Activated T-cell treated with anti-CD3 and anti-CD28 coated beads, Interleukin-2, amount 50 U/mL, for 72 hours (primary cell): ENCODE results near the gene RAB3C. TPM values are rescaled to one million over a fixed set of nuclear protein-coding genes. Genes with fewer than 3 reads are reported as not detected.

Experiments used
- ATAC-seq, 2 donors: fragments of 150-1000 bp; cut with Tn5 transposase; replicated peaks in 1 of 2; 2 replicates each; pipeline ENCODE4 v1.10.0; 2021; ENCODE audit warnings: moderate library complexity in 2 of 2, mild to moderate bottlenecking in 1 of 2
- DNase-seq, 2 donors: peaks; one replicate each; pipeline ENCODE4 v3.0.0; 2021 to 2022; ENCODE audit warnings: mixed read lengths in 1 of 2
- H3K27ac Mint-ChIP-seq: one replicate; pipeline ENCODE4 v1.8.0; 2022; ENCODE audit warnings: mild to moderate bottlenecking, moderate library complexity, mixed read lengths
- H3K27me3 Mint-ChIP-seq: one replicate; pipeline ENCODE4 v1.8.0; 2022; ENCODE audit warnings: low read depth, mixed read lengths
- H3K36me3 Mint-ChIP-seq, 2 donors: one replicate each; pipeline ENCODE4 v1.8.0; 2022; ENCODE audit warnings: mixed read lengths in 2 of 2, mild to moderate bottlenecking in 1 of 2; ENCODE audit not compliant: insufficient read depth in 2 of 2
- H3K4me1 Mint-ChIP-seq: one replicate; pipeline ENCODE4 v1.8.0; 2022; ENCODE audit warnings: low read depth, mixed read lengths
- H3K4me3 Mint-ChIP-seq, 2 donors: one replicate each; pipeline ENCODE4 v1.8.0; 2022; ENCODE audit warnings: mild to moderate bottlenecking in 2 of 2, mixed read lengths in 2 of 2, moderate library complexity in 2 of 2
- H3K9me3 Mint-ChIP-seq, 2 donors: one replicate each; pipeline ENCODE4 v1.8.0; 2022; ENCODE audit warnings: mixed read lengths in 2 of 2
- total RNA-seq, 2 donors: library from RNA; stranded (reverse); gene quantifications; one replicate each; pipeline ENCODE4 v1.2.3, GENCODE V29; 2022

Gene RAB3C
- total RNA-seq, 2 donors from 2014 or later, result not detected

DNA sequence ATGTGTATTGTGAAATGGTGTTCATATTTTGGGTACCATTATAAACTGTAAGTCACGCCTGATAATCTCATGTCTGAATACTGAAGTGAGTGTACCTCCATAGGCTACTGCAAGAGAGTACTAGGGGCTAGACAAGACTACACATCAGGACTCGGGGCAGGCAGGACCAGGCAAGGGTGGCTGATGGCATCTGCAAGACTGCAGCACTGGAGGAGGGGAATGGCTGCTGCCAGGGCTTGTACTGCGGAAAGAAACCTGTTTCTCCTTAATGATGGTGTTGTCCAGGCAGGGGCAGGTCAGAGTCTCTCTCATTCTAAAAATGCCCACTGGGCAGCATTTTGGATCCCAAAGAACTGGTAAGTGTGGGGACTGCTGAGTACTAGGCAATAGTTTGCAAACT is 172.5 kb downstream of the RAB3C start:
- H3K27ac Mint-ChIP-seq, result no peak overlapping the region
- ATAC-seq (no peak), DNase-seq (no peak)
- peaks cover 0 to 2% of the 10 kb centered on the region in 2 donors for H3K9me3 Mint-ChIP-seq
- H3K4me3 Mint-ChIP-seq, result no peak overlapping the region
- peaks cover 29% of the 10 kb centered on the region for H3K27me3 Mint-ChIP-seq
- peaks cover 30% of the 10 kb centered on the region for H3K4me1 Mint-ChIP-seq
- no peaks in the 10 kb centered on the region for H3K36me3 Mint-ChIP-seq

GRCh38 chr5:58759745-58760144 is 176.9 kb downstream of the RAB3C start:
- peak; percentile 41 to 57 for ATAC-seq
- Mint-ChIP-seq H3K9me3 (no peaks in the 10 kb centered on the region), H3K27me3 (peaks cover 8% of the 10 kb centered on the region), H3K4me1 (peaks cover 45% of the 10 kb centered on the region), H3K27ac (peak overlapping the region; percentile 46), H3K4me3 (peak overlapping the region; percentile 64 to 71), H3K36me3 (no peaks in the 10 kb centered on the region)
- no peak for DNase-seq

DNA sequence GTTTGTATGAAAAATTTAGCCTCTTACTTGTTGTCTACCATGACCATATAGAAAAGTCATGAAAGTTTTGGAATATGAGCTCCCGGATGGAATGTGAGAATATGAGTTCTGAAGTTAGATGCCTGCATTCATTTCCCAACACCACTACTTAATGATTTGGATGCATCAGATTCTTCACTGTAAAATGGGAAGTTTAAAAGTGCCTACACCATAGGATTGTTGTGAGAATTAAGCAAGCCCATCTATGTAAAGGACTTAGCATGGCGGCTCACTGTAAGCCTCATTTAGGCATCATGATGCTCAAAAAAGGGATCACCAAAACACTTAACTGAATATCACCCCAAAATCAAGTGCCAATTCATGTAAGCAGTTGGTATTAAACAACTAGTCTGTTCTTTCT is 177.3 kb downstream of the RAB3C start:
- Mint-ChIP-seq H3K27ac (peak overlapping the region; percentile 48), H3K9me3 (no peaks in the 10 kb centered on the region), H3K27me3 (peaks cover 4% of the 10 kb centered on the region), H3K4me3 (peak overlapping the region; percentile 64 to 71), H3K4me1 (peaks cover 50% of the 10 kb centered on the region), H3K36me3 (no peaks in the 10 kb centered on the region)
- ATAC-seq, result no peak
- no peak for DNase-seq

DNA sequence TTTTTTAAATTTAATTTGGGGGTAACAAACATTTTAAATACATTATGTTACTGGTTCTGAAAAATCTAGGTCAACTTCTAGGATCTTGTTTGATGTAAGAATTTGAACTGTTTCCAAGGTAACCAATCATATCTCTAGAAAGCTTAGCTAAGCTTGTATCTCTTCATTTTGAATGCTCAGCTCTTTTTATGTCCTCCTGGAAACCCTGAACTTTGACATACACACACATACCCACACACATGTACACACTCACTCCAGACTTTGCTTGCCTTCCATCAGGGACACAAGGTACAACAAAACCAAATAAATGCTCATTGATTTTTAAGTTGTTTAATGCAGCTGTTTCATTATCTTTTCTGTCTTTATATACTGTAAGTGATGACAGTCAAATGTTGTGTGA is 178.5 kb downstream of the RAB3C start:
- H3K36me3 Mint-ChIP-seq, result no peaks in the 10 kb centered on the region
- no peaks in the 10 kb centered on the region for H3K27me3 Mint-ChIP-seq
- peaks cover 61% of the 10 kb centered on the region for H3K4me1 Mint-ChIP-seq
- H3K27ac Mint-ChIP-seq, result no peak overlapping the region
- H3K4me3 Mint-ChIP-seq, result no peak overlapping the region
- ATAC-seq (no peak), DNase-seq (no peak)
- no peaks in the 10 kb centered on the region for H3K9me3 Mint-ChIP-seq

GRCh38 chr5:58763390-58763789 is 180.5 kb downstream of the RAB3C start:
- no peak overlapping the region for H3K27ac Mint-ChIP-seq
- no peak for DNase-seq
- no peaks in the 10 kb centered on the region for H3K36me3 Mint-ChIP-seq
- no peak overlapping the region for H3K4me3 Mint-ChIP-seq
- no peaks in the 10 kb centered on the region for H3K9me3 Mint-ChIP-seq
- H3K4me1 Mint-ChIP-seq, result peaks cover 61% of the 10 kb centered on the region
- no peaks in the 10 kb centered on the region for H3K27me3 Mint-ChIP-seq
- ATAC-seq, result peak; percentile 29 to 49

- DNase-seq (no peak), ATAC-seq (peak; percentile 18 to 21)
- Mint-ChIP-seq H3K27ac (no peak overlapping the region), H3K27me3 (no peaks in the 10 kb centered on the region), H3K4me1 (peaks cover 55% of the 10 kb centered on the region), H3K4me3 (peak overlapping the region in 1 of 2 donors; percentile 30), H3K9me3 (no peaks in the 10 kb centered on the region), H3K36me3 (no peaks in the 10 kb centered on the region)
These were observed 181.3 kb downstream of the RAB3C start for GRCh38 chr5:58764199-58764598.

DNA sequence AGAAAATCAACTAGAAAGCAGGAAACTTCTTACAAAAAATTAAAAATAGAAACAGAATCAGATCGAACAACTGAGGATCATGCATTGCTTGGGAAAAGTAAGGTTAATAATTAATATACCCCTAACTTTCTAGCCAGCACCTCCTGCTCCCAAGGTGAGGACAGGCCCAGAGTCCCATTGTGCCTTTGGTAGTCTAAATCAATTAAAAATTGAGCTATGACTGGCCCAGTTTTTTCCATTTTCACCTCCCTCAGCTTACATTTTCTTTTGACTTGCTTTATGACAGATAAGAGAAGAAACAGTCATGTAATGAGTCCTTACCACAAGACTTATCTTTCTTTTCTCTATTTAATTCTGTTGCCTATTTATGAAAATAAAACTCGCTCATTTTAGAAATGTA is 182.2 kb downstream of the RAB3C start:
- DNase-seq (no peak), ATAC-seq (peak; percentile 56 to 57)
- H3K27ac Mint-ChIP-seq, result no peak overlapping the region
- H3K27me3 Mint-ChIP-seq, result no peaks in the 10 kb centered on the region
- H3K36me3 Mint-ChIP-seq, result no peaks in the 10 kb centered on the region
- no peak overlapping the region for H3K4me3 Mint-ChIP-seq
- peaks cover 47% of the 10 kb centered on the region for H3K4me1 Mint-ChIP-seq
- no peaks in the 10 kb centered on the region for H3K9me3 Mint-ChIP-seq

- no peak overlapping the region for H3K27ac Mint-ChIP-seq
- peaks cover 34% of the 10 kb centered on the region for H3K4me1 Mint-ChIP-seq
- DNase-seq, result no peak
- H3K27me3 Mint-ChIP-seq, result peaks cover 3% of the 10 kb centered on the region
- no peak overlapping the region for H3K4me3 Mint-ChIP-seq
- no peak for ATAC-seq
- no peaks in the 10 kb centered on the region for H3K9me3 Mint-ChIP-seq
- no peaks in the 10 kb centered on the region for H3K36me3 Mint-ChIP-seq
These were observed 184.2 kb downstream of the RAB3C start for GRCh38 chr5:58767104-58767503.

GRCh38 chr5:58770136-58770535 is 187.3 kb downstream of the RAB3C start:
- no peak overlapping the region for H3K4me3 Mint-ChIP-seq

GRCh38 chr5:58771796-58772195 is 188.9 kb downstream of the RAB3C start:
- Mint-ChIP-seq H3K27ac (no peak overlapping the region), H3K4me1 (peaks cover 20% of the 10 kb centered on the region), H3K4me3 (no peak overlapping the region), H3K36me3 (no peaks in the 10 kb centered on the region), H3K9me3 (no peaks in the 10 kb centered on the region), H3K27me3 (peaks cover 29% of the 10 kb centered on the region)
- no peak for DNase-seq
- ATAC-seq, result no peak

More at GRCh38 chr5:58770136-58770535, 187.3 kb downstream of the RAB3C start:
- peaks cover 19% of the 10 kb centered on the region for H3K4me1 Mint-ChIP-seq
- peaks cover 29% of the 10 kb centered on the region for H3K27me3 Mint-ChIP-seq
- DNase-seq (no peak), ATAC-seq (no peak)
- H3K9me3 Mint-ChIP-seq, result no peaks in the 10 kb centered on the region
- no peaks in the 10 kb centered on the region for H3K36me3 Mint-ChIP-seq
- no peak overlapping the region for H3K27ac Mint-ChIP-seq

DNA sequence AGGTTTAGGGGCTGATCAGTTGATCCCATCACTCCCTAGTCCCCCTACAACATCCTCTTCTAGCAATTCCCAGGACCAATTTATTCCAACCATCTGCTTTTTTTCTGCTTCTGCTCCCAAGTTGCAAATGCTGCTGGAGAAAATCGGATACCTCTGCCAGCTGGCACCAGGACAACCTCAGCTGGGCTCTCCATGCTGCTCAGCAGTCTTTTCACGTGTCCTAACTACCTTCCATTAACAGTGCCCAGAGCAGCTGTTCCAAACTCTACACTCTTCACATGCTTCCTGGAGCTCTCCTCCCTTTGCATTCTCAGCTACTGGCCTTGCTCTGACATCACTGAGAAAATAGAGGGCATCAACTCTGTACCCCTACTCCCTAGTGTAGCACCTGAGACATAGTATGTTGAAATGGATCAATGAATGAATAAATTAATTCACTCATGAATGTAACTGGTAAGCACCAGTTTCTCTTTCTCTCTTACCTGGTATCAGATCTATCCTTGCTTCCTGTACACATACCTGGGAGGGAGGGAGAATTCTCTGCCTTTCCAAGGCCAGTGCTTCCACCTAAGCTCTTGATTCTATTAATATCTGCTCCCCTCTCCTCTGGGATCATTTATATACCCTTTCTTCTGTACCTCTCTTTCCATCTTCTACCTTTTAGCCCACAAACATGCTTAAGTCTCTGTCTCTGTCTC is 191.0 kb downstream of the RAB3C start:
- DNase-seq (no peak), ATAC-seq (no peak)
- H3K36me3 Mint-ChIP-seq, result no peaks in the 10 kb centered on the region
- no peaks in the 10 kb centered on the region for H3K9me3 Mint-ChIP-seq
- no peak overlapping the region for H3K4me3 Mint-ChIP-seq
- H3K27me3 Mint-ChIP-seq, result peaks cover 40% of the 10 kb centered on the region
- H3K27ac Mint-ChIP-seq, result no peak overlapping the region
- peaks cover 20% of the 10 kb centered on the region for H3K4me1 Mint-ChIP-seq

DNA sequence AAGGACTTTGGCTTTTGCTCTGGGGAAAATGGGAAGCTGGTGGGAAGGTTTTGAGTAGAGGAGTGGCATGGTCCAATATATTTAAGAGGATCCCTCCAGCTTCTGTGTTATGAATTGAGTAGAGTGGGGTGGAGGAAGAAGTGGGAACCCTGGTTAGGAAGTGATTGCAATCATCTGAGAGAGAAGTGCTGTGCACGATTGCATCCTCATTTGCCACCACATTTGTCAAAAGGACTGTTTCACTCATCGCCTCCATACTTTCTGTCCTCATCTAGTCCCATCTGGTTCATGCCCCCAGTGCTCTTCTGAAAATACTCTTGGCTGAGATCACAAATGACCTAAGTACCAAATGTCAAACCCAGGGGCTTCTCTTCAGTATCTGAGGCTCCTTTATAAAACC is 192.1 kb downstream of the RAB3C start:
- H3K4me3 Mint-ChIP-seq, result peak overlapping the region in 1 of 2 donors; percentile 5

DNA sequence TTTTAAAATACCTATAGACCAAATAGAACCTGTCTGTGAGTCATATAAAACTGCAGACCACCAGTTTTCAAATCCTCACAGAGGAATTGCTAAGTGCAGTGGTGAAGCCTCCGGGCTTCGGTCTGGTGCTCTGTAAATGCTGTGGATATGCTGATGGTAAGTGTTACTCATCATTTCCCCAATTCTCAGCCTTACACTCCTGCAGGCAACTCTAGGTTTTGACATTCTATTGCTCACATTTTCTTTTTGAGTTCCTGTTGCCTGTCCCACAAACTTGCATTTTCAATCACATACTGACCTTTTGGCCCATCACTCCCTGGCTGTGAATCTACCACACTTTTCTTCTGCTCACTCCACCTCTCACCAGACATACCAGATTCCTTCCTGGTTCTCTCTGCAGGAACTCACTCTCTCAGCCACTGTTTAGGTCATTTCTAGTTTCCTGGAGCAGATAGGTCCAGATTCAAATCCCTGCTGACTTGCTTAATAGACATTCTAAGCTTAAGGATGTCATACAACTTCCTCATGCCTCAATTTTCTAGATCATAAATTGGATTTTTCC is 192.9 kb downstream of the RAB3C start:
- ATAC-seq, result peak; percentile 95

More for the DNA sequence above, 192.1 kb downstream of the RAB3C start:
- ATAC-seq (no peak), DNase-seq (no peak)
- no peaks in the 10 kb centered on the region for H3K36me3 Mint-ChIP-seq
- H3K27me3 Mint-ChIP-seq, result peaks cover 40% of the 10 kb centered on the region
- H3K4me1 Mint-ChIP-seq, result peaks cover 20% of the 10 kb centered on the region
- H3K9me3 Mint-ChIP-seq, result no peaks in the 10 kb centered on the region
- H3K27ac Mint-ChIP-seq, result no peak overlapping the region

DNA sequence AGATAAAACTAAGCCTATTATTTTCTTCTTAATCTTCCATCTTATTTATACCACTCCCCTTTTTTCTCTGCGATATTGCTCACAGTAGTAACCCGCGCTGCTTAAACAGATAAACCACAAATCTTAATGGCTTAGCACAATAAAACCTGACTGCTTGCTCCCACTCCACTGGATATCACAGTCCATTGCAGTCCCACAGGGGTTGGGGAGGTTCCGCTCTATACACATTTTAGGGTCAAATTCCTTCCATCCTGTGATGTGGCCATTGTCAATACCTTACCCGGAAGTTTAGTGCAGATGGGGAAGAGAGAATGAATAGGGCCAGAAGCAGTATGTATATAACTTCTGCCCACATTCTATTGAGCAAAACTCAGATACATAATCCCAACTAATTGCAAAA is 193.7 kb downstream of the RAB3C start:
- ATAC-seq, result no peak
- Mint-ChIP-seq H3K36me3 (no peaks in the 10 kb centered on the region), H3K4me3 (no peak overlapping the region), H3K4me1 (peaks cover 20% of the 10 kb centered on the region), H3K27me3 (peaks cover 43% of the 10 kb centered on the region), H3K9me3 (no peaks in the 10 kb centered on the region), H3K27ac (no peak overlapping the region)
- no peak for DNase-seq

More for the DNA sequence above, 192.9 kb downstream of the RAB3C start:
- H3K27ac Mint-ChIP-seq, result no peak overlapping the region
- H3K9me3 Mint-ChIP-seq, result no peaks in the 10 kb centered on the region
- H3K36me3 Mint-ChIP-seq, result no peaks in the 10 kb centered on the region
- H3K27me3 Mint-ChIP-seq, result peaks cover 40% of the 10 kb centered on the region
- H3K4me1 Mint-ChIP-seq, result peaks cover 20% of the 10 kb centered on the region
- peak overlapping the region in 1 of 2 donors; percentile 0 for H3K4me3 Mint-ChIP-seq
- DNase-seq, result peak; percentile 24 to 27
